Brain pericyte (primary cell): Measurements from ENCODE around the gene GRHL3.
A peak's percentile ranks its signal among the peaks of the same experiment; 100 is the strongest.
"Not testable (repeated sequence)": the region's sequence is repeated elsewhere in the genome, so short reads cannot be mapped to it uniquely, and the experiment has no call there.

Source experiments
- DNase-seq: peaks from one replicate; pipeline ENCODE4 v3.0.0-alpha.2; 2012; ENCODE audit warnings: low read depth, low spot score

Gene GRHL3

GRCh38 chr1:24319312-24319863 lies at the start of gene GRHL3:
GRHL3 (plus strand) TSS chr1:24319357; CDS start chr1:24319552, 195 bp downstream.
- no peak for DNase-seq

GRCh38 chr1:24274203-24275103 lies 44.7 kb upstream of the GRHL3 start:
- DNase-seq = not testable (repeated sequence)

- no peak for DNase-seq
Measured at GRCh38 chr1:24275104-24275410, 44.1 kb upstream of the GRHL3 start.

- no peak for DNase-seq
Measured at GRCh38 chr1:24275510-24275909, 43.6 kb upstream of the GRHL3 start.

- no peak for DNase-seq
Measured at GRCh38 chr1:24276791-24277190, 42.4 kb upstream of the GRHL3 start.

- no peak for DNase-seq
Measured at GRCh38 chr1:24277420-24278169, 41.6 kb upstream of the GRHL3 start.

GRCh38 chr1:24278726-24279125 lies 40.4 kb upstream of the GRHL3 start:
- no peak for DNase-seq

GRCh38 chr1:24279590-24280232 lies 39.4 kb upstream of the GRHL3 start:
- no peak for DNase-seq

GRCh38 chr1:24281591-24281990 lies 37.6 kb upstream of the GRHL3 start:
- no peak for DNase-seq

- DNase-seq = no peak
Measured at GRCh38 chr1:24282491-24282890, 36.7 kb upstream of the GRHL3 start.

- DNase-seq = peak; percentile 32
Measured at GRCh38 chr1:24283326-24284155, 35.6 kb upstream of the GRHL3 start.

GRCh38 chr1:24284156-24284471 lies 35.0 kb upstream of the GRHL3 start:
- no peak for DNase-seq

GRCh38 chr1:24285231-24285630 lies 33.9 kb upstream of the GRHL3 start:
- no peak for DNase-seq

GRCh38 chr1:24286246-24287010 lies 32.7 kb upstream of the GRHL3 start:
- DNase-seq = no peak

GRCh38 chr1:24287779-24288178 lies 31.4 kb upstream of the GRHL3 start:
- DNase-seq = not testable (repeated sequence)

- DNase-seq = no peak
Measured at GRCh38 chr1:24288479-24288878, 30.7 kb upstream of the GRHL3 start.

GRCh38 chr1:24289937-24290595 lies 29.1 kb upstream of the GRHL3 start:
- DNase-seq = peak; percentile 87

GRCh38 chr1:24290933-24291487 lies 28.1 kb upstream of the GRHL3 start:
- DNase-seq = no peak

- DNase-seq = no peak
Measured at GRCh38 chr1:24292103-24292502, 27.1 kb upstream of the GRHL3 start.

- DNase-seq = no peak
Measured at GRCh38 chr1:24292887-24293286, 26.3 kb upstream of the GRHL3 start.
